PC-9 (cell line): Measurements from ENCODE around the gene PTPRD. TPM values are rescaled to one million over a fixed set of nuclear protein-coding genes. Genes with fewer than 3 reads are reported as not detected.

Experiments
- BruUV-seq: library from RNA; stranded (reverse); fragments of 400-500 nt; replicated peaks from 2 replicates; lab custom pipeline; 2021; lab: Mats Ljungman, UMichigan
- CTCF ChIA-PET: fragments of 300-600 bp; sonication (Branson Sonifier 250); formaldehyde crosslinking; loops from one replicate; lab custom pipeline; 2022; ENCODE audit warnings: antibody characterized with exemption; lab: Charles Lee
- POLR2A ChIA-PET: fragments of 300-600 bp; sonication (Branson Sonifier 250); formaldehyde crosslinking; loops from one replicate; lab custom pipeline; 2022; ENCODE audit warnings: antibody characterized with exemption; ENCODE audit not compliant: unreplicated experiment; lab: Charles Lee
- DNase-seq, 2 experiments: peaks; one replicate each; pipeline versions ENCODE4 v3.0.0 to v3.0.0-alpha.2; 2015 to 2022; ENCODE audit warnings: mixed read lengths in 1 of 2
- H2AFZ ChIP-seq: fragments of 200-600 bp; sonication (generic); 2 replicates; pipeline ENCODE4 v1.8.1; 2017; ENCODE audit warnings: antibody characterized with exemption
- H3F3A ChIP-seq: fragments of 200-600 bp; sonication (generic); 2 replicates; pipeline ENCODE4 v1.8.1; 2017; ENCODE audit warnings: antibody characterized with exemption, mild to moderate bottlenecking, low read depth; ENCODE audit not compliant: insufficient read depth
- H3K27ac ChIP-seq: fragments of 200-600 bp; sonication (generic); 2 replicates; pipeline ENCODE4 v1.6.1; 2016; ENCODE audit warnings: mixed run types
- H3K27me3 ChIP-seq: fragments of 200-600 bp; sonication (generic); 2 replicates; pipeline ENCODE4 v1.6.1; 2016; ENCODE audit warnings: low read depth, mixed run types; ENCODE audit not compliant: insufficient read depth
- H3K36me3 ChIP-seq: fragments of 200-600 bp; sonication (generic); 2 replicates; pipeline ENCODE4 v1.6.1; 2016; ENCODE audit warnings: low read depth, mixed run types
- H3K4me1 ChIP-seq: fragments of 200-600 bp; sonication (generic); replicated peaks from 2 replicates; pipeline ENCODE4 v1.6.1; 2016; ENCODE audit warnings: mixed run types; ENCODE audit not compliant: insufficient read depth
- H3K4me2 ChIP-seq: fragments of 200-600 bp; sonication (generic); 2 replicates; pipeline ENCODE4 v1.6.1; 2017; ENCODE audit warnings: mixed run types
- H3K4me3 ChIP-seq: fragments of 200-600 bp; sonication (generic); 2 replicates; pipeline ENCODE4 v1.6.1; 2016; ENCODE audit warnings: mixed run types
- H3K79me2 ChIP-seq: fragments of 200-600 bp; sonication (generic); 2 replicates; pipeline ENCODE4 v1.6.1; 2017; ENCODE audit warnings: low read depth, mixed run types
- H3K9me2 ChIP-seq: fragments of 200-600 bp; sonication (generic); 2 replicates; pipeline ENCODE4 v1.8.1; 2017; ENCODE audit warnings: mild to moderate bottlenecking; ENCODE audit not compliant: insufficient read depth
- H3K9me3 ChIP-seq: fragments of 200-600 bp; sonication (generic); 2 replicates; pipeline ENCODE4 v1.8.1; 2016; ENCODE audit warnings: low read depth; ENCODE audit not compliant: insufficient read depth
- H4K20me1 ChIP-seq: fragments of 200-600 bp; sonication (generic); 2 replicates; pipeline ENCODE4 v1.8.1; 2017; ENCODE audit not compliant: insufficient read depth
- CTCF ChIP-seq: fragments of 200-600 bp; sonication (generic); conservative IDR thresholded peaks from 2 replicates; pipeline ENCODE4 v1.6.1; 2017; ENCODE audit warnings: mixed run types, antibody characterized with exemption, mild to moderate bottlenecking, moderate library complexity
- EZH2 ChIP-seq: fragments of 200-600 bp; sonication (generic); IDR thresholded peaks from 2 replicates; pipeline ENCODE4 v1.8.0; 2017; ENCODE audit warnings: antibody characterized with exemption, low read depth
- intact Hi-C: fragments of 100-400 bp; cut with micrococcal nuclease; formaldehyde crosslinking; loops from one replicate; pipeline ENCODE4 v1.10.0; 2022; ENCODE audit not compliant: unreplicated experiment
- total RNA-seq: library from RNA; stranded (reverse); gene quantifications from 2 replicates; pipeline ENCODE4 v1.2.3, GENCODE V29; 2021

The PTPRD gene
- total RNA-seq, 1 experiment from 2014 or later: not detected

DNA sequence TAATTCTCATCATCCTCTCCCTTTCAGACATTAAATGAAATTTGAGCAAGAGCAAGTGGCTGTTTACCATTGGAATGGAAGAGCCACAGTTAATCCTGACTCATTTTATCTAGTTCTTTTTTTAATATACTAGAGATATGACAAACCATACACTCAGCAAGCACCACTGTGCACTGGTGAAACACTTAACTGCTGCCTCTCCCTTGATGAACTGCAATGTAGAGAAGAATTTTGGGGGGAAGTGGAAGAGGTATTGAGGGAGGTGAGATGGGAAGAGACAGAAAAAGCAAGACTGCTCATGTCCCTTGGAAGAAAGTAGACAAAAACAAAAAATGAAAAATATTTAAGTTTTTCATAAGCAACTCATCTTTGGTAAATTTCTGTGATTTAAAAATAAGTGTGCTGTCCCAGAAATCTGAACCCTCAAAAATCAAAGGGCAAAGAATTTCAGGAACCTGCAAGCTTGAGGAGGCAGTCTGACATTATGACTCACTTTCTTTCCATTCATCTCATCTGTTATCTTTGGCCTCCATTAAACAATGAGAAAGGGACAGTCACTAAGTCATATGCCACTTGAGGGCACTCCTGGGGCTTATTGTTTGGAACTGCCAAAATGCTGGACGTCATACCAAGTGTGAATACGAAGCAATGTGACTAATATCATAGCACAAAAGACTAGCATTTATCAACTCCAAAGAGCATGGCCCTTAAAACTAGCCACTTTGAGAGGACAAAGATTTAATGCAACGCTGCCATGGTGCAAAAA, 2246.5 kb downstream of the PTPRD start:
- no peaks in the 10 kb centered on the region for H4K20me1 ChIP-seq
- H3K4me1 ChIP-seq: no peaks in the 10 kb centered on the region
- H3K4me3 ChIP-seq: no peak overlapping the region
- no TSS peak for BruUV-seq
- no peak for DNase-seq
- H3K4me2 ChIP-seq: no peak overlapping the region
- no peaks in the 10 kb centered on the region for H3K9me3 ChIP-seq
- H2AFZ ChIP-seq: no peak overlapping the region
- H3K36me3 ChIP-seq: no peaks in the 10 kb centered on the region
- no peaks in the 10 kb centered on the region for H3K9me2 ChIP-seq
- intact Hi-C loops: no loop called here
- ChIA-PET CTCF (no interaction called here), POLR2A (no interaction called here)
- H3K27me3 ChIP-seq: no peaks in the 10 kb centered on the region
- TF ChIP-seq CTCF (no peak), EZH2 (no peak)
- no peaks in the 10 kb centered on the region for H3F3A ChIP-seq
- no peak overlapping the region for H3K27ac ChIP-seq
- H3K79me2 ChIP-seq: no peaks in the 10 kb centered on the region

- H3K79me2 ChIP-seq: no peaks in the 10 kb centered on the region
- H3K4me2 ChIP-seq: no peak overlapping the region
- DNase-seq: no peak
- ChIA-PET CTCF (no interaction called here), POLR2A (no interaction called here)
- H3F3A ChIP-seq: no peaks in the 10 kb centered on the region
- no peaks in the 10 kb centered on the region for H3K27me3 ChIP-seq
- no peaks in the 10 kb centered on the region for H3K4me1 ChIP-seq
- H3K9me2 ChIP-seq: no peaks in the 10 kb centered on the region
- H3K4me3 ChIP-seq: no peak overlapping the region
- BruUV-seq: no TSS peak
- H3K36me3 ChIP-seq: no peaks in the 10 kb centered on the region
- H2AFZ ChIP-seq: no peak overlapping the region
- no peaks in the 10 kb centered on the region for H4K20me1 ChIP-seq
- TF ChIP-seq EZH2 (no peak), CTCF (no peak)
- intact Hi-C loops: no loop called here
- H3K9me3 ChIP-seq: no peaks in the 10 kb centered on the region
- no peak overlapping the region for H3K27ac ChIP-seq
Measured at GRCh38 chr9:8365466-8366160, 2247.2 kb downstream of the PTPRD start.

- Histone ChIP-seq H3K9me2 (no peaks in the 10 kb centered on the region), H4K20me1 (no peaks in the 10 kb centered on the region), H3K27ac (no peak overlapping the region), H3K36me3 (no peaks in the 10 kb centered on the region), H3K79me2 (no peaks in the 10 kb centered on the region), H3K4me3 (no peak overlapping the region), H3K9me3 (no peaks in the 10 kb centered on the region), H3K27me3 (no peaks in the 10 kb centered on the region), H3K4me2 (no peak overlapping the region), H3K4me1 (no peaks in the 10 kb centered on the region), H2AFZ (no peak overlapping the region), H3F3A (no peaks in the 10 kb centered on the region)
- intact Hi-C loops: no loop called here
- POLR2A ChIA-PET: no interaction called here
- CTCF ChIA-PET: no interaction called here
- DNase-seq: no peak
- BruUV-seq: no TSS peak
- TF ChIP-seq EZH2 (no peak), CTCF (no peak)
Measured at GRCh38 chr9:8365029-8365428, 2247.8 kb downstream of the PTPRD start.
